Raji (cell line): ENCODE measurements around the gene ZNF423.

Experiments
- POLR2A ChIP-seq: IDR thresholded peaks from 2 replicates; pipeline ENCODE4 v1.6.1; 2011; ENCODE audit warnings: low read depth, low read length, control low read depth; ENCODE audit not compliant: insufficient read depth

ZNF423 gene

DNA sequence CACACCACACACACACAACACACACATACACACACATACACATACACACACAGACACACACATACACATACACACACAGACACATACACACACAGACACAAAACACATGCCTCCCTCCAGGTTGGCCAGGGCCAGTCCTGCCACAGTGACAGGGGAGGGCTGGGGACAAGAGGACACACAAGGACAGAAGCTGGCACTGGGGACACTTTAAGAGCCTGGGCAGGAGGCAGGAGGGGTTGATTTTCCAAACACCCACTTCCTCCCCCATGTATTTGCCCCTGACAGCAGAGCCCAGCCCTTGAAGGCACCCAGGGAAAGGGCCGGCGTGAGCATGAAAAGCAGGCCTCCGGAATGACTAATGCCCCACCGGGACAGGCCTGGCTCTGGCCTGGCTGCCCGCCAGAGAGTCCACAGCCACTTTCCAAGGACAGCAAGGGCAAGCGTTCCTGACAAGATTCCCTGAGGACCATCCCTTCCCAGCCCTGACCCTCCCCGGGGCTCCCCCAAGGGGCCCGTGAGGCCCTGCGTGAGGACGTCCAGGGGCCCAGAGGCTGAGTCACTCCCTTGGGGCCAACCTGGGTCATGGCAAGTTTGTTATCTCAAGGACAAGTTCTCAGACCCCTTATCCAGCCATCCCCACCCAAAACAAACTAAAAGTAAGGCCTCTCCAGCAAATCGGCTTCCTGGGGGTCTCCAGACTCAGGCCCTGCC, 235.6 kb downstream of the ZNF423 start:
- TF ChIP-seq POLR2A, result no peak

GRCh38 chr16:49619811-49620157, 236.1 kb downstream of the ZNF423 start:
- no peak for TF ChIP-seq POLR2A

- TF ChIP-seq POLR2A, result no peak
Measured at GRCh38 chr16:49618955-49619354, 237.0 kb downstream of the ZNF423 start.

- TF ChIP-seq POLR2A, result no peak
Measured at GRCh38 chr16:49617710-49618330, 238.1 kb downstream of the ZNF423 start.

DNA sequence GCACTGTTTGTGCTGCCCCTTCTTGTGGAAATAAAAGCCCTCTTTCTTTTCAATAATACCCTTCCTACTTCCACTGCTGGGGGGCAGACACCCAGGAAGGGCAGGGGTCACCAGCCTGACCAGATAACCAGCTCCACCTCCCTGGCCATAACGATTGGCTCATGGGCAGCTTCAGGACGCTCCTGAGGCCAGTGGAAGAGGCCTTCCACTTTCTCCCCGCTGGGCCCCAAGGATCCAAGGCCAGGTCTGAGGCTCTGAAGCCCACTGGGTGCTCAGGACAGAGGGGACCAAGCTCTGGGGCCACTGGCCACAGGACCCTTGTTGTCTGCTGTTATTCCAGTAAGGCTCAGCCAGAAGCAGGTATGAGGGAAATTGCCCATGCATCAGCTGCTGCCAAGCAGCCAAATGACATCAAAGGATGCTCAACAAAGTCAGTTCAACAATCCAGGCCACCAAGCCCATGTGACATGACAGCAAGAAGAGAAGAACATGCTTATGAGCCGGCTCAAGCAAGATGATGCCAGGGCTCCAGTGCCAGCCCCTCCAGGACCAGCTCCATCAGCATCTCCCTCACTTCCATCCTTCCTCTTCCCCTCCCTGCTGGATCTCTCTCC, 238.8 kb downstream of the ZNF423 start:
- TF ChIP-seq POLR2A, result no peak

DNA sequence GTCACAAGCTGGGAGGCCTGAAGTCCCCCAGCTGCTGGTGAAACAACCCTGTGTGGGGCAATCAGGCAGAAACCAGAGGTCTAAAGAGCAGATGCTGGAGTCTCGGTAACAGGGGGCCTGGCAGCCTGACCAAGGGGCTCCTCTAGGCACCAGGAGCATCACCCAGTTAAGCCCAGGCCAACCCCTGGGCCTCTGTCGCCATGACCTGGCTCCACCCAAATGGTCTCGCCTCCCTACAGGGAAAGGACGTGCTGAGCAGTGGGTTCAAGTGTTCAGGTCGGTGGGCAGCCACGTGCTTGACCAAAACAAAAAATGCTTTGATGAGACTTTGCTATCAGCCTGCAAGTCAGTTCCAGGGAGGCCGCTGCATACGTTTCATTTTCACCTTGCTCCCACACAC, 240.3 kb downstream of the ZNF423 start:
- TF ChIP-seq POLR2A, result no peak

DNA sequence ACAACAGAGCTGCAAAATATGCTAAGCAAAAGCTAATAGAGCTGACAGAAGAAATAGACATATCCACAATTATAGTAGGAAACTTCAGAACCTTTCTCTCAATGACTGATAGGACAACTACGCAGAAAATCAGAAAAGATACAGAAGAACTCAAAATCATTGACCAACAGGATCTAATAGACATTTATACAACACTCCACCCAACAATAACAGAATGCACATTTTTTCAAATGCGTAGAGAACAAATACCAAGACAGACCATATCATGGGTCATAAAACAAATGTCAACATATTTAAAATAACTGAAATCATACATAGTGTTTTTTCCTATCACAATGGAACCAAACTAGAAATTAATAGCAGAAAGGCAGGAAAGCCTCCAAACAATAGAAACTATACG, 244.9 kb downstream of the ZNF423 start:
- no peak for TF ChIP-seq POLR2A

DNA sequence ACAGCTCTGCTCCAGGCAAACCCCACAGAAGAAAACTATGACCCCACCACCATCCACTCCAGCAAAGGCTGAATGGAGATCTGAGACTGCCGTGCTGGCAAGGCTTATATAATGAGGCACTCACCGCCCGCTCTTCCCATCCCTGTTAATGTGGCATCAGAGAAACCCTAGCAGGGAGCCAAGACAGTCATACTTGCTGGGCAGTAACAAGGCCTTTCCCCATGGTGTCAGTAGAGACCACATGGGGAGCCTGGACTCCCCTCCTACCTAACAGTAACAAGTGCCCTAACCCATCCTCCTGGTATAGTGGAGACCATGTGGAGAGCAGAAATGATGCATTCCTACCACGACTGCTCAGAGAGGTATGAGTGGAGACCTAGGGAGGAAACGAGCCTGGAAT, 247.1 kb downstream of the ZNF423 start:
- TF ChIP-seq POLR2A, result no peak

DNA sequence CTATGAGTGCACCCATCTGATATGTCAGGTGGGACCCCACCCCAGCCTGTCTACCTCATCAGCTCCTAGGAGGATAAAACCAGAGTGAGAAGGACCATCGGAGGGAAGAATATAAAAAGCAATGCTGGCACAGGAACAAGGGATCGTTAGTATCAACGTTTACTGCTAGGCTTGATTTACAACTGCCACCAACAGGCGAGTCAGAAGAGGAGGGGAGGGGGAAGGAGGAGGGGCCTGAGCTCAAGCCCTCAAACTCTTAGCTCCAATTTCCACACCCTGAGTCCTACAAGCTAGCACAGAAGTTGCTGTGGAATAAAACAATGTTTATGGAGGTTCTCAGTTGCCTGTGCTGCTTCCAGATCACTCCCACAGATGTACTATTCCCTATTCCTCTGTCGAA, 247.8 kb downstream of the ZNF423 start:
- no peak for TF ChIP-seq POLR2A

- no peak for TF ChIP-seq POLR2A
Measured at GRCh38 chr16:49605536-49606254, 250.2 kb downstream of the ZNF423 start.

DNA sequence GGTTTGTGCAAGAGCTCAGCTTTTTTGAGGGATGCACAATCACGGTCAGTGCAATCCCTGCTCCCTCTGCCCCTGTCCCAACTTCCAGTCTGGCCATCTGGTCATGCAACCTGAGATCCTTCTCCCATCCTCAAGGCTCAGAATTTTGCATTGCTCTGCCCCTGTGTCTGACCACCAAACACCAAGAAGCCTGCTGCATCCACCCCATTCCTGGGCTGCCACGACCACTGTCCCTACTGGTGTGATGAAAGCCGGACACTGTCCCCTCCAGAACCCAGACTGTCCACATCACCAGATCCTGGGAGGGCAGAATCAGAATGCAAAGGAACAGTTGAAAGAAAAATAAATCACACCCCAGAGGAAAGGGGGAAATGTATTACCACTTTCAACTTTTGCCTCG, 251.3 kb downstream of the ZNF423 start:
- TF ChIP-seq POLR2A, result no peak

DNA sequence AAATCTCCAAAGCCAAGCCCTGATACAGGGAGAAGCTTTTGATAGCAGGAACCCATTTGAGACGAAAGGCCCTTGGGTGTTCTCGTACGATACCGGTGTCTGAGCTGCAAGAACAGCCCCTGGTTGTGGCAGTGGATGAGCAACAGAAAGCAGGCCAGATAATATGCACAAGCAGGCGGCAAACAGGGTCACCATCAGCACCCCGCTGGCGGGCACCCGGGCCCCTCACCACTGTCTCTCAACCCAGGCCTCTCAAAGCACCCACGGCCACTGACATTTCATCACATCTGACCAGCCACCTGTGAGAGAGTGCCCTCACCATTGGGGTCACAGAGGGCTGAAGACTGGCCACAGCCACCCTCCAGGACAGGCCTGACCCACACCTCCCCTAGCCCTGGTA, 252.0 kb downstream of the ZNF423 start:
- no peak for TF ChIP-seq POLR2A

GRCh38 chr16:49602976-49603310, 253.0 kb downstream of the ZNF423 start:
- TF ChIP-seq POLR2A, result no peak

DNA sequence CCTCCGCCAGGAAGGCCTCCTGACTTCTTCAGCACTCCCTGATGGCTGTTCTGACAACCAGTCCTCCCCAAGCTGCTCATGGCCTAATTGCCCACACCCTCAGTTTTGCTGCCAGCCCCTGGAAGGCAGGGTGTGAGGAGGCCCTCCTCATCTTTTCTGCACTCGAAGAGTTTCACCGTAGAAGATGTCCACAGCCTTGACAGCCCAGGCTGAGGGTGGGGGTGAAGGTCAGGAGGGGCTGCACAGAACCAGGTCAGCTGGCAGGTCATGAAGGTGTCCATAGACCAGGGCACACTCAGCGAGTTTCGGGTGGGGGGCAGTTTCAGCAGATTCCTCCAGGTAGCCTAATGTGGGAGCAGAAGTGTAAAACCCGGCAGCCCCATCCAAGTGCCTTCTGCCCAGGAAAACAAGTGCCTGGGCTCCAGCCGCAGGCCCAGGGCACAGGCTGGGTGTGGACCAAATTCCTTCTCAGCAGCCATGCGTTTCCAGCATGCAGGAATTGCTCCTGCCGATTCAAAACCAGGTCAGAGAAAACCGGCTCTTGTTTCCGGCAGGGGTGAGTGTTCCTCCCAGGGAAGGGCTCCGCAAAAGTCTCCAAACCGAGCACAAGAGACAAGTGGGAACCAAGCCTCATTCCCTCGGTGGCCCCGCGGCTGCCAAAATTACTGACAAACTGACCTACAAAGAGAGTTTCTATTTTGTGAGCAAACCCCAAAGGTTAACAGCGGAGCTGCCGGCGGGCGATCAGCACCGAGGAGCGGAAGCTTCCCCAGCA, 253.5 kb downstream of the ZNF423 start:
- TF ChIP-seq POLR2A, result no peak

- no peak for TF ChIP-seq POLR2A
Measured at GRCh38 chr16:49601576-49601975, 254.3 kb downstream of the ZNF423 start.
